OCI-LY1 (cell line): Measurements from ENCODE around the gene GALNT14.

ENCODE experiments used
- EZH2 ChIP-seq: fragments of 200-600 bp; sonication (generic), shearing (Covaris generic); IDR thresholded peaks from 2 replicates; pipeline ENCODE4 v1.8.0; 2017; ENCODE audit warnings: borderline replicate concordance, mixed run types, mild to moderate bottlenecking, antibody characterized with exemption, low read length, moderate library complexity, mixed read lengths
- TF ChIP-seq, protein P1 (sequence below): fragments of 200-600 bp; sonication (generic), shearing (Covaris generic); IDR thresholded peaks from 2 replicates; pipeline ENCODE4 v1.5.1; 2017; ENCODE audit warnings: mild to moderate bottlenecking, antibody characterized with exemption, low read length, moderate library complexity, mixed read lengths

DNA sequence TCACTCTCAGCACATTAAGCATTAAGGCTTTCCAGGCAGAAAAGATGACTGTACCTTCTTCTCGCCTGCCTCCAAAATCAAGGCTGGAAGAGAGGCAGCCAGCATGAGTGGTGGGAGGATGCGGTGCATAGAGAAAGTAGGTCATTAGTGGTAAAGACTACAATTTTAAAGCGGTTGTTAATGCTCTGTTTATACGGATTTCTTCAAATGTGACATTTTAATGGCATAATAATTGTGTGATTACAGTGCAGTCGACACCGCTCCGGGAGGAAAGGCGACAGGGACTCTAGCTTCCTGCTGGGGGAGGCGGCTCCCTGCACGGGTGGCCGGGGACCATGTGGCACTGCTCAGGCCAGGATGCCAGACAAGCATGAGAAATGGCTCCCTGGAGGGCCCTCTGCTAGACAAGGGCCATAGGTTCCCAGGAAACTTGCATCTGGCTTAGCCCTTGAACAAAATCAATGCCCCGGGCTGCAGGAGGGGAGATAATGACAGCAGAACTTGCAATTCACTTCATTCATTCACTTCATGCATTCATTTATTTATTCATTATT, 129.6 kb downstream of the GALNT14 start:
- TF ChIP-seq, protein P1, sequence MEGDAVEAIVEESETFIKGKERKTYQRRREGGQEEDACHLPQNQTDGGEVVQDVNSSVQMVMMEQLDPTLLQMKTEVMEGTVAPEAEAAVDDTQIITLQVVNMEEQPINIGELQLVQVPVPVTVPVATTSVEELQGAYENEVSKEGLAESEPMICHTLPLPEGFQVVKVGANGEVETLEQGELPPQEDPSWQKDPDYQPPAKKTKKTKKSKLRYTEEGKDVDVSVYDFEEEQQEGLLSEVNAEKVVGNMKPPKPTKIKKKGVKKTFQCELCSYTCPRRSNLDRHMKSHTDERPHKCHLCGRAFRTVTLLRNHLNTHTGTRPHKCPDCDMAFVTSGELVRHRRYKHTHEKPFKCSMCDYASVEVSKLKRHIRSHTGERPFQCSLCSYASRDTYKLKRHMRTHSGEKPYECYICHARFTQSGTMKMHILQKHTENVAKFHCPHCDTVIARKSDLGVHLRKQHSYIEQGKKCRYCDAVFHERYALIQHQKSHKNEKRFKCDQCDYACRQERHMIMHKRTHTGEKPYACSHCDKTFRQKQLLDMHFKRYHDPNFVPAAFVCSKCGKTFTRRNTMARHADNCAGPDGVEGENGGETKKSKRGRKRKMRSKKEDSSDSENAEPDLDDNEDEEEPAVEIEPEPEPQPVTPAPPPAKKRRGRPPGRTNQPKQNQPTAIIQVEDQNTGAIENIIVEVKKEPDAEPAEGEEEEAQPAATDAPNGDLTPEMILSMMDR, result no peak
- TF ChIP-seq EZH2, result no peak
